NCI-H526 (cell line): ENCODE measurements around the gene ASPDH.

Experiments
- DNase-seq, 2 experiments: peaks; one replicate each; lab custom pipeline; 2025; lab: John Stamatoyannopoulos, UW

The ASPDH gene

DNA sequence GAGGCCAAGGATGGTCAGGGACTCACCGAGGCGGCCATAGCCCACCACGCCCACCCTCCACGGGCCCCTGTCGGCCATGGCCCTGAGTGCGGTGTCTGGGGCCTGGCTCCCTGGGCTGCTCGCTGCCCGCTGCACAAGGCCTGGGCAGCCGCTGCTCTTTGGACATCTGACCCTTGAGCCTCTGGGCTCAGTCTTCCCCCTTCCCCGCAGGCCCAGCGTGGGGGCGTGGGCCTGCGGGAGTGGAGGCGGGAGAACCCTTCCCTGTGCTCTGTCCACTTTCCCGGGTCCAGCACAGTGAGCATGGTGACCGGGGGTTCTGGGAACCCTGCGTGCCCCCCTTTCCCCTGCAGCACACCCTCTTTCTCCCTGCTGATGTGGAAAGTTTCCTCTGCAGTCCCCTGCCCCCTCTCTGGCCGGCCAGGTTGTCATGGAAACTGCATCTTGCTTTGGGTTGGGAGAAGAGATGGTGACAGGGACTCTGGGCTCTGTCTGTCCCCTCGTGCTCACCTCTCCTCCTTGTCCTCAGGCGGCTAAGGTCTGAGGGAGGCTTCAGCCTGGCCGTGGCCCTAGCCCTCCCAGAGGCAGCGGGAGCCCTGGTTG is at the start of gene ASPDH:
ASPDH (minus strand) TSS at position 168 of the 600 bp plus-strand sequence; CDS start at position 78, 90 bp downstream.
- no peak for DNase-seq

DNA sequence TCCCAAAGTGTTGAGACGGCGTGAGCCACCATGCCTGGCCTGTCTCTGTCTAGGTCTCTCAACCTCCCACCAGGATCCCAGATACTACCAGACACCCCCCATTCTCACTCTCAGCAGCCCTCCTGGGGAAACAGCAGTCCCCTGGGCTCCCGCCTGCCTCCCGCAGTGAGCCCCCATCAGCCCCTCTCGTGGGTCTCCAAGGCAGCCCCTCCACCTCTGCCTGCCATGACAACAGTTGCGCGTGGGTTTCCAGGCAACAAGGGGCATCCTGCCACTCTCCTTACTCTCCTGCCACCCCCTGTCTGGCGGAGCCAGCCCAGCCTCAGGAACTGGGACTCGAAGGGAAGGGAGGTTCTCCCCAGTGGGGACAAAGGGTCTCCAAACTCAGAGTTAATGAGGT is 49.3 kb upstream of the ASPDH start:
- no peak for DNase-seq

- DNase-seq = no peak
Measured at GRCh38 chr19:50562329-50562728, 48.6 kb upstream of the ASPDH start.

DNA sequence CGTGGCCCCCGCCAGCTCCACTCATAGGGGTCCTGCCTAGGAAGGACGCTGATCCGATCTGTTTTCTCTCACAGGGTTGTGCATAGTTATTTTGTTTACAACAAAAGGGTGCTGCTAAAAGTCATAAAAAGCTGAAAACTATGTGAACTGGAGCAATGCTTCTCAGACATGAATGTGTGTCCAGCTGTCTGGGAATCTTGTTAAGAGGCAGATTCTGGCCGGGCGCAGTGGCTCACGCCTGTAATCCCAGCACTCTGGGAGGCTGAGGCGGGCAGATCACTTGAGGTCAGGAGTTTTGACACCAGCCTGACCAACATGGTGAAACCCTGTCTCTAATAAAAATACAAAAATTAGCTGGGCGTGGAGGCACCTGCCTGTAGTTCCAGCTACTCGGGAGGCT is 45.9 kb upstream of the ASPDH start:
- no peak for DNase-seq

DNA sequence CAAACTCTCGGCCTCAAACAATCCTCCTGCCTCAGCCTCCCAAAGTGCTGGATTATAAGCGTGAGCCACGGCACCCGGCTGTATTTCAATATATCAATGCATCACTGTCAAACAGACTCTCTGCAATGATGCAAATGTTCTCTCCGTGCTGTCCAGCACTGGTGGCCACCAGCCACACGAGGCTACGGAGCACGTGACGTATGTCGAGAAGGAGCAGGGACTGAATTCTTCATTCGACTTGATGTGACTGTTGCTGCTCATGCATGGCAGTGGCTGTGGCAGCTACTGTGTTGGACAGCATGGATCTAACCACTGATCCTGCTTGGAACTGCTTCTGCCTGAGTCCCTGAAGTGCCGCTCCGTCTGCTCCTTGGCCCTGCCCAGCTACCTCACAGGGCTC is 44.7 kb upstream of the ASPDH start:
- DNase-seq = no peak

DNA sequence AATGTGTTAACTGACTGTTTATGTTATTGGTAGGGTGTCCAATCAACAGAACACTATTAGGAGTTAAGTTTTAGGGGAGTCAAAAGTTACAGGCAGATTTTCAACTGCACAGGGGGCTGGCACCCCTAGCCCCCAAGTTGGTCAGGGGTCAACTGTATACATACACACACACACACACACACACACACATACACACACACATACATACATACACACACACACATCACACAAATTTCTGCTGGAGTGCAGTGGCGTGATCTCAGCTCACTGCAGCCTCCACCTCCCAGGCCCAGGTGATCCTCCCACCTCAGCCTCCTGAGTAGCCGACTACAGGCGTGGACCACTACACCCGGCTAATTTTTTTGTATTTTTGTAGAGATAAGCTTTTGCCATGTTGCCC is 44.3 kb upstream of the ASPDH start:
- no peak for DNase-seq

GRCh38 chr19:50557009-50557613 is 43.4 kb upstream of the ASPDH start:
- no peak for DNase-seq

GRCh38 chr19:50556282-50557008 is 42.7 kb upstream of the ASPDH start:
- DNase-seq = peak in 1 of 2 experiments; percentile 80

DNA sequence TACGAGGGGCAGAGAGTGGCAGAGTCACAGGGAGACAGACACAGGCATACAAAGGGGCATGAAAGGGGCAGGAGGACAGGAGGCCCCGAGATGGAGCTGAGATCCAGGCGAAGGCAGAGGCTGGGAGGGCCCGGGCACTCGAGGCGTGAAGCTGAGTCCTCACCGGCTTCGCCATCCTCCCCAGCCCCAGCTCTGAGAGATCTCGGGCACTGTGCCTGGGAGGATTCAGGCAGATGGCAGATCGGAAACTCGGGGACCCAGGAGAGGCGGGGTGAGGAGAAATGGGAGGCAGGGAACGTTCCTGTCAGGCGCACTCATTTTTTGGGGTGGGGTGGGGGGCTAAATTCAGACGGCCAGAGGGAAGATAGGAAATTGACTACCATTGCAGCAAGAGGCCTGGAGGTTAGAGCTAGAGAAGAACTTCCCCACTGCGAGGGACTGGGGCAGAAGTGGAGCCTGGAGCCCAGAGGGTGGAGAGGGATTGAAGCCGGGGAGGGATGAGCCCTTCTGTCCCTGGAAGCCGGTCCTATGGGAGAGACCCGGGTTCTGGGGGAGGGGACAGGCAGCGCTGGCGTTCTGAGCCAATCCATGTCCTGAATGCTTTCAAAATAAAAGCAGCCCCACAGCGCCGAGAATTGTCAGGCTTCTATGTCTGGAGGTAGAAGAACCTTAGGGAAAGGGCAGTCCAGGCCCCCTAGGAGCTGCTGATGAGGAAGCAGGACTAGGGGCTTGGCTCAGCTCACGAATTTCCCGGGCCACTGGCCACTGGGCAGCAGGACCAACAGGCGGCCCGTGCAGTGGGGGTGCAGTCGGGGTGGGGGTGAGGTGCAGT is 42.0 kb upstream of the ASPDH start:
- DNase-seq = peak in 1 of 2 experiments; percentile 48

DNA sequence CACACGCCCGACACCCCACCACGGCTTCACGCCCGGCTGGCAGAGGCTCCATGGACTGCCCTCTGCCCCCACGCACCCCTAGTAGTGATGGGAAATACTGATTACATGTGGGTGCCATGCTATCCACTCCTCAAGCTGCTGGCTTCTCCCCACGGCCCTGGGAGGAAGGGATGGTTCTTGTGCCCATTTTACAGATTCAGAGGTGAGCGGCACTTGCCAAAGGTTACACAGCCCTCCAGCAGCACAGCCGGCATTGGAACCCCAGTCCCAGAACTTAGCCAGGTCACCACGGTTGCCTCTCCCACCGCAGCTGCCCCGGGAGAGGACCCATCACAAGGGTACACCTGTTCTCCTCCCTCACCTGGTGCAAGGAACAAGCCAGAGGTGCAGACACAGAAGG is 41.3 kb upstream of the ASPDH start:
- DNase-seq = no peak

GRCh38 chr19:50554212-50554611 is 40.5 kb upstream of the ASPDH start:
- DNase-seq = no peak

- DNase-seq = no peak
Measured at GRCh38 chr19:50553134-50553703, 39.5 kb upstream of the ASPDH start.

GRCh38 chr19:50552540-50552939 is 38.8 kb upstream of the ASPDH start:
- DNase-seq = no peak

- no peak for DNase-seq
Measured at GRCh38 chr19:50551715-50552187, 38.0 kb upstream of the ASPDH start.

DNA sequence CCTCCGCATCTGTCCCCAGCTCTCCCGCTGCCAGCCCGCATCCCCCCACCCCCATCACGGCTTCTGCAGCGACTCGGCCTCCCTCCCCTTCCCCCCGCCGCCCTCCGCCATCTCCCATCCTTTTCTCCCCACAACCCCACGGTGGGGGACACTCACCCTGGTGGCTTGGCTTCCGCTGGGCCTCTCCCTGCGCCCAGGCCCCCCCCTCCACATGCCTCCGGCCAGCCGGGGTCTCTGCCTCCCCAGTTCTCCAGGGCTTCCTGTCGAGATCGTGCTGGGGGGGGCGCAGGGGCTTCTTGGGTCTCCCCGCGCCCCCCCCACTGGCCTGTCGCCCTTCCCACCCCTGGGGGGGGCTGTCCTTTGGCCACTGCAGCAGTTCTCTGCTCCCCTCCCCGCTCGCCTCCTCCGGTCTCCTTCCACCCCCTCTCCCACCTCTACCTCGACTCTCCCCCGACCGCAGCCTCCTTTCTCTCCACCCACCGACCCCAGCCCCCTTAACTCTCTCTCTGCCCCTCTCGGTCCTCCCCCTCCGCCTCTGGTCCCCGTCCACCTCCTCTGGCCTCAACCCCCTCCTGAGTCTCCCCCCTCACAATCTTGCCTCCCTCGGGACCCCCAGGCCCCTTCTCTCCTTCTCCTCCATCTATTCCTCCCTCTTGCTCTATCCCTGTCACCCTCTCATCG is 37.5 kb upstream of the ASPDH start:
- DNase-seq = no peak

- no peak for DNase-seq
Measured at GRCh38 chr19:50550594-50550966, 36.9 kb upstream of the ASPDH start.

DNA sequence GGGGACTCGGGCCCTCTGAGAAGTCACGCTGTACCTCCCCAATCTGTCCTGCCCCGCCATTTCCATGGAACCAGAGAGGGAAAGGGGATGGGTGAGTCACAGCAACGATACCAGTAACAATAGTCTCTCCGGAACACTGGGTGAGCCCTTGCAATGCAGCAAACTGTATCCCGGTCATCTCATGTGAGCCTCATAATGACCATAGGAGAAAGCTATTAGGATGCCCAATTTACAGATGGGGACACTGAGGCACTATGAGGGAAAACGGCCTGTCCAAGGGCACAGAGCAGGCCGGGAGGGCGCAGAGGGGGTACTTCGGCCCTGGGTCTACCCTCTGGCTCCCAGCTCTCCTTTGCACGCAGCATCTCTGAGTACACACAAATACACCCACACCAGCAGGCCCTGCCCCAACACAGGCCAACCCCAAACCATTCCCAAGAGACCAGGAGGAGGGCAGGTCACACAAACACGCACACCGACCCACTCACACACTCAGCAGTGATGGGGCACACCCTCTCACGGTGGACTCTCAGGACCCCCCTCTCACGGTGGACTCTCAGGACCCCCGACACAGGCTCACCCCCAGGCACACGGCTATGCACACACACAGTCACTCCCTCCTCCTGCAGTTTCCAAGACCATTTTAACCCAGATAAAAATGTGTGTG is 36.3 kb upstream of the ASPDH start:
- DNase-seq = no peak

- DNase-seq = no peak
Measured at GRCh38 chr19:50549059-50549926, 35.6 kb upstream of the ASPDH start.

DNA sequence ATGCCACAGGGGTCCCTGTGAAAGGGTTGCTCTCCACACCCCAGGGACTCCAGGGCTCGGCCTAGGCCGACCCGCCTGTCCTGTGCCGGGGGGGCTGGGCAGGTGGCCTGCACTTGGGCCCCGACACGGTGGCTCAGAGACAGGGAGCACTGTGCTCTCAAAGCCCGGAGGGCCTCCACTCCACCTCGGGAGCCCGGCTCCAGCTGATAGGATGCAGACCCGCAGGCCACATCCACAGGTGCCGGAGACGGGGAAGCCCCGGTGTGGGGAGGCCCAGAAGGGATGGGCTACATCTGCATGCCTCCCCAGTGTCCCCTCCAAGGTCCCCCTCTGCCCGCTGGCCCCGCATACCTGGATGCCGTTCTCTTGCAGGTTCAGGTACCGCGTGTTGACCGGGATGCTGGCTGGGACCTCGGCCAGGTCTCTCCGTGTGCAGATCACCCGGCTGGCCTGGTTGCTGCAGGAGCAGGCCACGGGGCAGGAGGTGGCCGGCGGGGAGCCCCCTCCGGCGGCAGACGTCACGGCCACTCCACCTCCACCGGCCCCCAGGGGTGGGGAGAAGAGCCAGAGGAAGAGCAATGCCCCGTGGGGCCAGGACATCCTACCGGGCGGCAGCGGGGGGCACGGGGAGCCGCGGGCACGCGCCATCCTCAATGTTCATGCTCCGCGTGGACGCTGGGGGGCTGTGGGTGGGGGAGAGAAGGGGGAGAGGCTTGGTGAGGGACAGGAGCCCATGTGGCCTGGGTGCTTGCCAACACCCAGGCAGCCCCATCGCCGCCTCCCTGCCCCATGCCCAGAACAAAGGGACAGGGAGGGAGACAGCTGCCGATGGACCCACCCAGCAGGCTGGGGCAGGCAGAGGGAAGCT is 34.7 kb upstream of the ASPDH start:
- no peak for DNase-seq
